ENCODE data around the gene CNST.
"Not testable (repeated sequence)": the region's sequence is repeated elsewhere in the genome, so short reads cannot be mapped to it uniquely, and the experiment has no call there.

Gene CNST

GRCh38 chr1:246587032-246587431, 20.8 kb downstream of the CNST start:
- no peak for DNase-seq (ENCODE audit: low read depth)

- DNase-seq (ENCODE audit: low read depth) = no peak
Observed at GRCh38 chr1:246587606-246588005, 21.4 kb downstream of the CNST start.

DNA sequence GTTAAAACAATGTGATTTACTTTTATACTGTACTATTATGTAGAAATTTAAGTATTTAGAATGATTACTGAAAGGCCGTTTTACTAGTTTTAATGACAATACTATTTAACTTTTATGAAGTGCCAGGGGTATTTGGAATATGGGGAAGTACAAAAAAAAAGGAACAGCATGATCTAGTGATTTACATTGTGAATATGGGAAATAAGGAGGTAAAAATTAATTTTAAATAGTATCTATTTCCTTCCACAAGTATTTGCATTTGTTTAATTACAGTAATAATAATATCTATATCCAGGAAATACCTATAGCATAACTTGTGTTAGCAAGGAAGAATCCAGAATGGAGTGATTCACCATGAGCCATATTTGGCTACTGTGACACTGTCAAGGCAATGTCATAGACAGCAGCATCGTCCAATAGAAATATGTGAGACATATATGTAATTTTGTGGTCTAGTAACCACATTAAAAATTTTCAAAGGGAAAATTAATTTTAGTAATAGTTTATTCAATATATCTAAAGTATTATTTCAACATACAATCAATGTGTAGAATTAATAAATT, 22.0 kb downstream of the CNST start:
- DNase-seq (ENCODE audit: low read depth) = no peak

- not testable (repeated sequence) for DNase-seq (ENCODE audit: low read depth)
Observed at GRCh38 chr1:246589919-246590318, 23.7 kb downstream of the CNST start.

DNA sequence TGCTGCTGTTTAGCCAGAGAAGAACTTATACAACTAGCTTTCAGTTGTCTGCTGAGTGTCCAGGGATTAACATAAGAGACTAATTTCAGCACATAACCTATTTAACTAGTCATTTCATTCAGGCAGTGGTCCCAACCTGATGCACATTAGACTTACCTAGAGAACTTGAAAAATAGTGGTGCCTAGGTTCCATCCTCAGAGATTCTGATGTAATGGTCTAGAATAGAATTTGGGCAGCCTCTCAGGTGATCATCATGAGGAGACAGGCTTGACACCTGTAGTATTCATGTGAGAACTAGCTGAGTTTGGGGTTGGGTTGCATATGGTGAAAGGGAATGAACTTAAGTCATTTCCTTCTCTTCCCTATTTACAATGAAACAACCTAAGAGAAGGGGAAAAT, 24.8 kb downstream of the CNST start:
- DNase-seq (ENCODE audit: low read depth) = no peak

- no peak for DNase-seq (ENCODE audit: low read depth)
Observed at GRCh38 chr1:246591504-246591903, 25.2 kb downstream of the CNST start.

DNA sequence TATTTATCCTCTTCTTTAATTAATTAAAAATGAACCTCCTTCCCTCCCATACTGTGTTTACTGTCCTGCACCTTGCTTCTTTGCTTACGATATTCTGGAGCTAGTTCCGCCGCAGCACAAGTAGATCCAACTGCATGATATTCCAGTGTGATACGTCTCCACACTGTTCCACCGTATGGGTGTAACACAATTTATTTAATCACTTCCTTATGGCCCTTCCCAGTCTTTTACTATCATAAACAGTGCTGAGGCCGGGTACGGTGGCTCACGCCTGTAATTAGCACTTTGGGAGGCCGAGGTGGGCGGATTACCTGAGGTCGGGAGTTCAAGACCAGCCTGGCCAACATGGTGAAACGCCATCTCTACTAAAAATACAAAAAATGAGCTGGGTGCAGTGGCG, 25.7 kb downstream of the CNST start:
- DNase-seq (ENCODE audit: low read depth) = no peak

- no peak for DNase-seq (ENCODE audit: low read depth)
Observed at GRCh38 chr1:246592695-246593094, 26.4 kb downstream of the CNST start.

- DNase-seq (ENCODE audit: low read depth) = no peak
Observed at GRCh38 chr1:246595146-246595545, 28.9 kb downstream of the CNST start.

DNA sequence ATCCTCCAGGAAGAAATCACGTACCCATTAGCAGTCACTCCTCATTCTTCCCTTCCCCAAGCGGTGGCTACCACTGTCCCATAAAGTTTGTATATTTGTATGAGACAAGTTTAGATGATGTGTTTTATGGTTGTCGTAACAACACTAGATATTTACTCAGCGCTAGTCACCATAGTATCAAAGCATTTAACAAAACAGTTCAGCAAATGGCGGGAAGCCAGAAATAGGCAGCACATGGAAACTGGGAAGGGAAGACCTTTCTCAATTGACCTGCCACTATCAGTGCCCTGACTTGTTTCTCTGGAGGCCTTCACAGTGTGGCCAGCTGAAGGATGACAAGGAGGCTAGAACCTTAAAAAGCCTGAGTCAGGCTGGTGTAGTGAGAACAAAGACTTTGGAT, 31.1 kb downstream of the CNST start:
- DNase-seq (ENCODE audit: low read depth) = no peak

GRCh38 chr1:246597971-246598370, 31.7 kb downstream of the CNST start:
- DNase-seq (ENCODE audit: low read depth) = no peak

DNA sequence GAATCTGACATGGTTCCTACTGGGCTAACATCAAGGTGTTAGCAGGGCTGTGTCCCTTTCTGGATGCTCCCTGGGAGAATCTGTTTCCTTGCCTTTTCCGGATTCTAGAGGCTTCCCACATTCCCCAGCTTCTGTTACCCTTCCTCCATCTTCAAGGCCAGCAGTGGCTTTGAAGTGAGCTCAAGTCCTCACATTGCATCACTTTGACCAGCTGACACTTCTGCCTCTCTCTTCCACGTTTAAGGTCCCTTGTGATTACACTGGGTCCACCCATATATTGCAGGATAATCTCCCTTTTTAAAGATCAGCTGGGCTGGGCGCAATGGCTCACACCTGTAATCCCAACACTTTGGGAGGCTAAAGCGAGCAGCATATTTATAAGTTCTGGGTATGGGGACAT, 33.1 kb downstream of the CNST start:
- DNase-seq (ENCODE audit: low read depth) = no peak

DNA sequence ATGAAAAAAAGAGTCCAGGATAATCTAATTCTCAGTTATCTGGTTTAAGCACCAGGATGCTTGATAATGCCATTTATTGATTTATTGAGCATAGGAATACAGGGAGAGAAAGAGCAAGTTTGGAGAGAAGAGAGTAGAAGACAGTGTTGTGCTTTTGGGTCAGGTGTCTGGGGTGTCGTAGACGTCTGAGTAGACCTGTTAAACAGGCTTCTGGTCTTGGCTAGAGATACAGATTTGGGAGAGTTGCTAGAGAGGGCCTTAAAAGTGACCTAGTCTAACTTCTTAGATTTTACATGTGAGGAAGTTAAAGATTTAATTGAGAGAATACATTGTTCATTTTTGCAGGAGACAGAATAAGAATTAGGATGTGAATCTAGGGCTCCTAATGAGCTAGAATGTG, 34.3 kb downstream of the CNST start:
- no peak for DNase-seq (ENCODE audit: low read depth)

DNA sequence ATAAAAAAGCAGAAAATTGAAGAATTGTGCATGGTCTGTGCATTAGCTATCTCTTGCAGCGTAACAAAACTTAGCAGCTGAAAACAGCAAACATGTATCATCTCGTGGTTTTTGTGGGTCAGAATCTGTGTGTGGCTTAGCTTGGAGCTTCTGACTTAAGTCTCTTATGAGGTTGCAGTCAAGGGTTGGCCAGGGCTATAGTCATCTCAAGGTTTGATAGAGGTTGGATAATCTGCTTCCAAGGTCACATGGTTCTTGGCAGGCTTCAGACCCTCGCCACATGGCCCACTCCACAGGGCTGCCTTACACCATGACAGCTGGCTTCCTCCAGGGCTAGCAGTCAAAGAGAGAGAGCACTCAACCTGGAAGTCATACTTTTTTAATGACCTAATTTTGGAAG, 35.9 kb downstream of the CNST start:
- DNase-seq (ENCODE audit: low read depth) = no peak

DNA sequence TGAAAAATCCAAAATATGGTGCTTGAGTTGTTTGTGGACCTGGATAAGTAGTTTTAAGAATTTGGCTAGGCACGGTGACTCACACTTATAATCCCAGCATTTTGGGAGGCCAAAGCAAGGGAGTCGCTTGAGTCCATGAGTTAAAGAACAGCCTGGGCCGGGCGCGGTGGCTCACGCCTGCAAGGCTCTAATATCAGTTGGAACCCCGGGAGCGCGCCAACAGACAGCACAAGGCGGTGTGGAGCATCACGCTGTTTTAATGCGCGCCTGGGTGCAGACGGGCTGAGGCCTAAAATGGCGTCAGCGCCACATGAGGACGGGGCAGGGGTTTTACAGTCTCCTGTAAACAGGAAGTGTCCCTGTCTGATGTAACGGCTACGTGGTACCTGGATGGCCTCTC, 39.0 kb downstream of the CNST start:
- not testable (repeated sequence) for DNase-seq (ENCODE audit: low read depth)

DNA sequence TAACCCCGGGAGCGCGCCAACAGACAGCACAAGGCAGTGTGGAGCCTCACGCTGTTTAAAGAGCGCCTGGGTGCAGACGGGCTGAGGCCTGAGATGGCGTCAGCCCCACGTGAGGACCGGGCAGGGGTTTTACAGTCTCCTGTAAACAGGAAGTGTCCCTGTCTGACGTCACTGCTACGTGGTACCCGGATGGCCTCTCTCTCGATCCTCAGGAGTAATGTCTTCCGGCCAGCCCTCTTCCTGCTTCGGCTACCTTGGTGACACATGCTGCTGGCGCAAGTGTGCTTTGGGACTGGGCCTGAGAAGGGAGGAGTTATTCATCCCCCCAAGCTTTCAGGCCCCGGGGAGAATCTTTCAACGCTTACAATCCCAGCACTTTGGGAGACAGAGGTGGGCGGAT, 41.2 kb downstream of the CNST start:
- no peak for DNase-seq (ENCODE audit: low read depth)

GRCh38 chr1:246608616-246609376, 42.5 kb downstream of the CNST start:
- no peak for DNase-seq (ENCODE audit: low read depth)

DNA sequence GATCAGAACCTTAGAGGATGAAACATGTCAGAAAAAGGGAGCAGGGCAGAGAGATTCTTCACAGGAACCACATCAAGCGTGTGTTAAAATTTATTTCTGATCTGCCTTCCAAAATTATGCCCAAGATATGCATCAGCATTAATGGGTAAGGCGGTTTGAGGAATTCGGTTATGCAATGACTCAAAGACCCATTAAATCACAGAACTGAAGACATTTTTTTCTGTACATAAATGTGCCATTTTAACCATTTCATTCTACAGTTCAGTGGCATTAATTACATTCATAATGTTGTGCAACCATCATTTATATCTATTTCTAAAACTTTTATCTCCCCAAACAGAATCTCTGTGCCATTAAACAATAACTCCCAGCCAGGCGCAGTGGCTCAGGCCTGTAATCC, 43.4 kb downstream of the CNST start:
- no peak for DNase-seq (ENCODE audit: low read depth)

GRCh38 chr1:246613096-246613758, 47.0 kb downstream of the CNST start:
- no peak for DNase-seq (ENCODE audit: low read depth)

DNA sequence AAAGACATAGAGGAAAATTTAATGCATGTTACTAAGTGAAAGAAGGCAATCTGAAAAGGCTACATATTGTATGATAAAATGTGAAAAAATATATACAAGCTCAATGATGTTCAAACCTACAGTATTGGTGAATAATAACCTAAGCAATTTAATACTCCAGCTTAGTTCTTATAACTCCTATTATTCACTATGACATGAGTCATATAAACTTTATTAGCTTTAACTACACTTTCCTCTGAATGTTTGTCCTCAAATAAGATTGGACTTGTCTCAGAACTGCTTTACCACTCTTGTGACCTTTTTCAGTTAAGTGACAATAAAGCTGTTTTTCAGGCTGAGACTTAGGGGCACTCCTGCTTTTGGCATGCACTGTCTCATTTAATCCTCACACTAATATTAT, 50.9 kb downstream of the CNST start:
- no peak for DNase-seq (ENCODE audit: low read depth)

DNA sequence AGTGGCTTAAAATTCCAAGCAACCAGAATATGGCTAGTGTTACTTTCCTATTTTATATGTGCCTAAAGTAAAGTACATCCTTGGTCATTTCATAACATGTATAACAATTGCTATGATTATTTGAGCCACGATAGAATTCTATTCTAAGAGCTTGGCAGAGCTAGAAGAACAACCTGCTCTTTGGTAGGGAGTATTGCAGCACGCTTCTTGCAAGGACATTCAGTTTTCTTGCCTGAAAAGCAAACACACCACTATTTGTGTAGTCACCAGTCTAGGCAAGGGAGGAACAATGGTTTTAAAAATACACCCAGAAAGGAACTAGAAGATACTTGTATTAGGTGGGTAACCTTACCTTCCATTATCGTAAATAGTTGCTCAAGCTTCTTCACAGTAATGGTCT, 51.5 kb downstream of the CNST start:
- DNase-seq (ENCODE audit: low read depth) = no peak

DNA sequence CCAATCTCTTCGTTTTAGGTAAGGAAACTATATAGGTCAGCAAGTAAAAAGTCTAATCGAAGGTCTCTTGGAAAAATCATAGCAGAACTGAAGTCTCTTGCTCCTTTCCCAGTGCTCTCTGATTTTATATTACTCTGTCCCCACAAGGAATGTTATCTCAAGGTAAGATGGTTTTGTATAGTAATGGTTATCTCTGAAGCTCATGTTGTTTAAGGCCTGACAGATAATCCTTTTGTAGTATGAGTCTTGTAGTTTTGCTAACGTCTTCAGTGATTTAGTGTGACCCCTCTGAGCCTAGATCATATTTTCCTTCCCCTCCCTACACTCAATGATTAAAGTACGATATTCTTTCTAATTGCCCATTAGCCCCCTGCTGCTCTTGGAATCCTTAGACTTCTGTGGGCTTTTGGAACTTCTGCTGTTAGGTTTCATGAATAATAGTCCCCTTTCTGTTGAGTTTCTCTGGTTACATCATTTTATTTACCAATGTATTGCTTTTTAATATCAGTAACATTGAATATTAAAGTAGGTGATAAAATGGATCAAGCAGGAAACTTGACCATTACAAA, 52.1 kb downstream of the CNST start:
- DNase-seq (ENCODE audit: low read depth) = no peak

DNA sequence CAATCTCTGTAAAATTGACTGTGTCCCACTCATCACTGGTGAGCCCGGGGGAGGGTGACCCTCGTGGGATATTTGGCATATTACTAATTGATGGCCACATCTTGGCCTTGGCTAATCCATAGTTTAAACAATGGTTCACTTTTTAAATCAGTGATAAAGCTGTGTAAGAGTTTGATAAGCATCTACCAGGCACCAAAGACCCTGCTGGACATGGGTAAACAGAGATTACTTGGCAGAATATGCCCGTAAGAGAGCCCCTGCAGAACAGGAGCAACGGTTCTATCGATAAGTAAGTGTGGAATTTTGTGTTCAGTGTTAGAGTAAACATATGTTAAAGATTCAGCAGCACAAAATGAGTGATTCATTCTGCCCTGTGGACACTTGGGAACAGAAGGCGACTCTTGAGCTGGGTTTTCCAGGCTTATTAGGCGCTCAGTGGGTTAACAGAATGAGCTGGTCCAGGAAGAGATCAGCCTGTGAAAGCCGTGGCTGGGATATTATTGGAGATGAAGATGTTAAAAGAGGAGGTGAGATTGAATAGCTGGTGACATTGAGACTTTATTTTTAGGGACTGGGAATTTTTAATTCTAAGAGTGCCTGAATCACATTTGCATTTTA, 55.9 kb downstream of the CNST start:
- DNase-seq (ENCODE audit: low read depth) = no peak

Measured in CMK (cell line).